Stimulated activated CD4-positive, alpha-beta T cell treated with anti-CD3 and anti-CD28 coated beads, Interleukin-12 subunit alpha, Interleukin-12 subunit beta, amount 100 ng/mL, for 4 hours (primary cell): Measurements from ENCODE around the gene DYSF.

Experiments
- DNase-seq: peaks from one replicate; pipeline ENCODE4 v3.0.0-alpha.2; 2020

DYSF gene

DNA sequence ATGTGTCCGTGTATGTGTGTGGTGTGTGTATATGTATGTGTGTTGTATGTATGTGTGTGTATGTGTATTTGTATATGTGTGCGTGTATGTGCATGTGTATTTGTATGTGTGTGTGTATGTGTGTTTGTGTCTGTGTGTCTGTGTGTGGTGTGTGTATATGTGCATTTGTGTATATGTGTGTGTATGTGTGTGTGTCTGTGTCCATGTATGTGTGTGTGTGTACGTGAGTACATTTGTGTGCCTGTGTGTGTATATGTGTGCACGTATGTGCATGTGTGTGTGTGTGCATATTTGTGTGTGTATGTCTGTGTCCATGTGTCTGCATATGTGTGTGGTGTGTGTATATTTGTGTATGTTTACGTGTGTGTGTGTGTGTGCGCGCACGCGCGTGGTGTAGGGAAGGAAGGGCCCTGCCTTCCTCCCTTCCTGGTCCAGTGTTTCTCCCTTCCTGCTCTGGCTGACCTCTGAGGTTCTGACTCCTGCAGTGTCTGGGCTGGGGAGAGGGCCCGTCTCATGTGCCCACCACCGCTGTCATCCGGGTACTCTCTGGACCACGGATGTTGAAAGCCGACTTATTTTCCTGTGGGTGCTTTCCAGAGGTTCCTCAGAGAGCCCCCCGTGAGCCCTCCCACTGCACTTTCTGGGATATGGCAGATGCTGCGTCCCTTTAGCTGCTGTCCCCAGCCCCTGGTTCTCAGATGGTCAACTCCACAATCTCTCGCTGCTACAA is 209.5 kb downstream of the DYSF start:
- no peak for DNase-seq

DNA sequence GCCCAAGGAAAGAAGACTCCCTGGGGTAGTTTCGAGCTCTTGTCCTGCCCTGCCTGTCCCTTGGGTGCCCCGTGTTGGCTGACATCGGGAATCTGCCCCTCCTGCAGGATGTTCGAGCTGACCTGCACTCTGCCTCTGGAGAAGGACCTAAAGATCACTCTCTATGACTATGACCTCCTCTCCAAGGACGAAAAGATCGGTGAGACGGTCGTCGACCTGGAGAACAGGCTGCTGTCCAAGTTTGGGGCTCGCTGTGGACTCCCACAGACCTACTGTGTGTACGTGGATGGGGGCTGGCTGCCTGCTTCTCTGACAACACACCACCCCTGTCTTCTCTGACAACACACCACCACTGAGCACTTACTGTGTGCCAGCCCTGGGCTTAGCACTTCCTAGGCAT is 210.8 kb downstream of the DYSF start:
- no peak for DNase-seq

DNA sequence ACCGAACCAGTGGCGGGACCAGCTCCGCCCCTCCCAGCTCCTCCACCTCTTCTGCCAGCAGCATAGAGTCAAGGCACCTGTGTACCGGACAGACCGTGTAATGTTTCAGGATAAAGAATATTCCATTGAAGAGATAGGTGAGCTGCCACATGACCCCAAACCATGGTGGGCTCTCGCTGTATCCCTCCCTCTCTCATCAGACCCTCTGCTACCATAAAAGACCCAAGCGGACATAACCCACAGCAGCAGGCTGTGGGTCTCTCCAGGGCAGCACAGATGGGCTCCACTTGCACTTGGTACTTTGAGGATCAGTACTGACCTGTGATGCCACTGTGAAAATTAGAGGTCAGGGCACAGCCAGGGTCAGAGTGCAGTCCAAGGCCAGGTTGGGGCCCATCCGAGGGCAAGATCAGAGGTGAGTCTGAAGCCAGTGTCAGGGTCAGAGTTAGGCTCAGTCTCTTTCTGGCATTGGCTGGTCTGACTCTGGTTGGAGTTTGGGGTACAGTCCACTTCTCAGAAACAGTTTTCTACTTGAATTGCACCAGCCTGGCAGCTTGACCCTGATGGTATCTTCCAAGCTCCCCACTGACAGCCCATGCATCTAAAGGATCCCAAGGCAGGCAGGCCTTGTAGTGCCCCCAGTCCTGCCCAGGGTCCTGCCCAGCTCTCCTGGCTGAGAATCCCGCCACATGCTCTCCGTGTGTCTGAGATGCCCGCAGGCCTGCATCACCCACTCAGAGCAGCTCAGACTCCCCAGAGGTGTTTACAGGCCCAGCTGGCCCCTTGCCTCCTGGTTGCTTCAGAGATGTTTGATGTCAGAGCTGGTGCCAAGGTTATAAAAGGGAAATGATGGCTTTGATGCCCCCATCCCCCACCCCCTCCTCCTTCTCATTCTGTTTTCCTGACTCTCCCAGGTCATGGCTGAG is 212.1 kb downstream of the DYSF start:
- DNase-seq: no peak

DNA sequence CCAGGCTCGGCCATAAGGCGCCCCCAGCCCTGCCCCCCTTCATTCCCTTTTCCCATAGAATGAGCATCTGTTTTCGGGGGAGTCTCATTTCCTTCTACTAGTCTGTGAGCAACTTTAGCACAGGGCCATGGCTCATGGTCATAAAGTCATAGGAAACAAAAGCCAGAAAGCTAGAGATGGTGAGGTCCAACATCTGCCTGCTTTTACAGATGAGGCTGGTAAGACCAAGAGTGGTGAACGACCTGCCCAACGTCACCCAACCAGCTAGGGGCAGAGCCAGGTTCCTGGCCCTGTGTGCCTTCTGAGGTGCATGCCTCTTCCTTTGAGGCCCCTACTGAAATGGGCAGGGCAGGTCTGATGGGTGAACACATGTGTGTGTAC is 212.7 kb downstream of the DYSF start:
- DNase-seq: no peak

DNA sequence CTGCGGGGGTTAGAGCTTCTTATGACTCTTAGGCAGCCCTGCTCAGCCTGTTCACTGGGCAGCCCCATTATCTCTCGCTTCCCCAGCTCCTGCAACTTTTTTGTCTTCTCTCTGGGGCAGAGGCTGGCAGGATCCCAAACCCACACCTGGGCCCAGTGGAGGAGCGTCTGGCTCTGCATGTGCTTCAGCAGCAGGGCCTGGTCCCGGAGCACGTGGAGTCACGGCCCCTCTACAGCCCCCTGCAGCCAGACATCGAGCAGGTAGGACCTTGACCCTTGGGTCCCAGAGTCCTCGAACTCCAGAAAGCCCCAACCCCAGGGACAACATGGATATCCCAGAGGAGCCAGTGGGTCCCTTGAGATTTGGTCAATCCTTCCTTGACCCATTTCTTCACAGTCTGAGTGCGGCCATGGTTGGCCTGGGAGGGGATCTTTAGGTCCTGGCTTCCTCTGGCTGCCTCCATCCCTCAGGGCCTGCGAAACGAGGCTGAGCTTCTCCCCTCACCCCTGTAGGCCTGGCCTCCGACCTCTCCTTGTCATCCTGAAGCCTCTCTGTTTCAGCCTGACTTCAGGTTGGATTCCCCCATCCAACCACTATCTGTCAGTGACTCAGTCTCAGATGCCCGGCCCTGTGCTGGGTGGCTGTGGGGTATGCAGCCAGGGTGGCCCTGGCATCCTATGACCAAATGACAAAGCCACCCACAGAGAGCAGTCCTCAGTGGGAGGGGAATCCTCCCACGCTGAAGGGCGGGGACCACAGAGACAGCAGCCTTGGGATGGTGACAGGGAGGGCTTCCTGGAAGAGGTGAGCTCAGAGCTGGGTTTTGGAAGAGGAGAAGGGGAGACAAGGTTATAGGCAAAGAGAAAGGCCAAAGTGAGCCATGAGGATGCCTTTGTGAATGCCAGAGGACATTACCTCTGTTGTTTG is 214.2 kb downstream of the DYSF start:
- no peak for DNase-seq

DNA sequence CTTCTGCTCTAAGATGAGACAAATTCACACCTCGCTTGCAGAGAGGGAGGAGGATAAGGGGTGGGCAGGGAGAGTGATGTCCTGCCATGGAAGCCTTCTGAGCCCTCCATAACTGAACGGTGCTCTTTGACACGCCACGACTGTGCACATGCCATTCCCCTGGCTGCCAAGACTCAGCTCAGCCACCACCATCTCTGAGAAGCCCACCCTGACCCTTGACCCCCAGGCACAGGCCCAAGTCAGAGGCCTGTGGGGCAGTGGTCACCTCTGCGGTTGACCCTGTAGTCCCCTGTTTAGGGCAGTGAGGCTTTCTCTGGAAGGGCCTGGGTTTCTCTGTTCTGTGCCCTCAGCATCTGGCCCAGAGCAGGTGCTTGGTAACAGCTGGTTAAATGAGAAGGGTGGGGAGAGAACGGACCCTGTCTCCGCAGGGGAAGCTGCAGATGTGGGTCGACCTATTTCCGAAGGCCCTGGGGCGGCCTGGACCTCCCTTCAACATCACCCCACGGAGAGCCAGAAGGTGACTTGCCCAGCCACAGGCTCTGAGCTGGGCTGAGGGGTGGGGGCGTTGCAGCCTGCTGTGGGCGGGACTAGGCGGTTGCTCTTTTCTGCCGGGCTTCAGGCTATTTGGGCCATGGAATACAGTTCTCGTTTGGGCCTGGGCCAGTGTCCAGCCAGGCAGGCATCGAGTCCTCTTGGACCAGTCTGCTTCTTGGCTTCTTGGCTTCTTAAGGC is 215.1 kb downstream of the DYSF start:
- no peak for DNase-seq

DNA sequence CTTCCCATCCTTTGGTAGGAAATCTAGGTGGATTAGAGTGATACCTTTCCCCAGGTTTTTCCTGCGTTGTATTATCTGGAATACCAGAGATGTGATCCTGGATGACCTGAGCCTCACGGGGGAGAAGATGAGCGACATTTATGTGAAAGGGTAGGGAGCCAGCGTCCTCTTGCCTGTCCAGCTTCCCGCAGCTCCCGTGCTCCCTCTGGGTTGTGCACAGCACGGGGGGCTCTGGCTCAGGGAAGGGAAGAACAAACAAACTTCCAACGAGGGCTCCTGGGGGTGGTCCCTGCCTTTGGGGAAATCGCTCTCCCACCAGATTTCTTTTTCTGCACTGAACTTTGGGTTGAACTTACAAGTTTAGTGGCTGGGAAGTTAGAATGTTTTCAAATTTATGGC is 215.7 kb downstream of the DYSF start:
- no peak for DNase-seq

DNA sequence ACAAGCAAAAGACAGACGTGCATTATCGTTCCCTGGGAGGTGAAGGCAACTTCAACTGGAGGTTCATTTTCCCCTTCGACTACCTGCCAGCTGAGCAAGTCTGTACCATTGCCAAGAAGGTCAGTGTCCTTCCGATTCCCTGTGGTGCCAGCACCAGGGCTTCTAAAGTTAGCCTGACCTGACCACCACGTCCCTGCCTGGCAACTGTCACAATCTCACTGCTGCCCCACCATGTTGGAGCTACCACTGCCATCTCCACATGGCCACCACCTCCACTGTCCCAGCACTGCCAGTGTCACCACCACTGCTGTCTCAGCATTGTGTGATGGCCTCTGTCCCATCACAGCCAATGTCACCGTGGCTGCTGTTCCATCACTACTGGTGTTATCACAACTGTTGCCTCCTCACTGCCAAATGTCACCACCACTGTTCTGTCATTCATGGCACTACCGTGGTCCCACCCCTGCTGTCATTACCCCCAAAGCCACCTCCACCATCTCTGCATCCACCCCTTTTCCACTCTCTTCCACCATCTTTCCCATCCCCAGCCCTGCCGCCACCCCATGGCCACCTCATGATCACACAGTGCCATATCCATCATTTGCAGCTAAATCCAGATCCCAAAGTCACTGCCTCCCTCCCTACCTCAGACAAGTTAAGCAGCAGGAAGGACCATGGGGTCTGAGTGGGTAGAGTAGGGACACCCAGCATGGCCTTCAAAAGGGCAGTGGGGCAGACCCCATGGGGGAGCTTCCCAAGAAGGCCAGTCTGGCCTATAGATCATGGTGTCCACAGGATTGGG is 216.5 kb downstream of the DYSF start:
- no peak for DNase-seq

DNA sequence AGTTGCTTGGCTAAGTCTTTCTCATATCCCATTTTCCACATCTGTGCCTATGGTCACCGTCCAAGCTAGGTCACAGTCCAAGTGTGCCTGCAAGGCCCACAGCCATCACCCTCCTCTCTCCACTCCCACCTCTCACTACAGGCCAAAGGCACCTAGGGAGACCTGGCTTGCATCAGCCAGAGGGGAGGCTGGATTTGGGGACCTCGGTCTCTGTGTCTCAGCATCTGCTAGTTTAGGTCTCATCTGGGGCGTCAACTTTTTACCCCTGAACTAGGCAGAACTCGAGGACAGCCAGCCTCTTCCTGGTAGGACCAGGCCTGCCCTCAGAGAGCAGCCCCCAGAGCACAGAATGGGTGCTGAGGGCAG is 217.1 kb downstream of the DYSF start:
- no peak for DNase-seq

DNA sequence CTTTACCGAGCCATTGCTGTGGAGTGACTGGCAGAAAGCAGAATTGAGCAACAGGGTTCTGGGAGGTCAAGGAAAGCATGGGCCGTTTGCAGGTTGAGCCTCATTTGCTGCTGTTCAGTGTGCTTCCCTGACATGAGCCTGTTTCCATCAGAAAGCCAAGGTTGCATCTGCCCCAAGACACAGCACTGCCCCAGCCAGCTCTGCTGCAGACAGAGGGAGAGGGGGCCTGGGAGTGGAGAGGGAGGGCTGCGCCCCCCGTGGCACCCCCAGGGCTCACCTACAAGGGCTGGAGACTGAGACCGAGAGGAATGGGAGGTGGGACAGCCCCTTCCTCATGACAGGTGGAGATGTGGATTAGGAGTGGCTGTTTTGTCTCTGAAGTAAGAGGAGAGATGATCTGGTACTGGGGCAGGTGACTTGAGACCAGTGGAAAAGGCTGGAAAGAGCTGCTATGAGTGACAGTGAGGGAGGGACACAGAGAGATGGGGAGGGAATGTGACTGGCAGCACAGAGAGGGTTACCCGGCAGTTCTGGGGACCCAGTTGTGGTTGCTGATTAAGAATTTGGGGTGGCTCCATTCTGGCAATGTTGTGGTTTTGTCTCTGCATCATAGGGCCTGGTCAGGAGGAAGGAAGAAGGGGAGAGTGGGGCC is 218.0 kb downstream of the DYSF start:
- no peak for DNase-seq

DNA sequence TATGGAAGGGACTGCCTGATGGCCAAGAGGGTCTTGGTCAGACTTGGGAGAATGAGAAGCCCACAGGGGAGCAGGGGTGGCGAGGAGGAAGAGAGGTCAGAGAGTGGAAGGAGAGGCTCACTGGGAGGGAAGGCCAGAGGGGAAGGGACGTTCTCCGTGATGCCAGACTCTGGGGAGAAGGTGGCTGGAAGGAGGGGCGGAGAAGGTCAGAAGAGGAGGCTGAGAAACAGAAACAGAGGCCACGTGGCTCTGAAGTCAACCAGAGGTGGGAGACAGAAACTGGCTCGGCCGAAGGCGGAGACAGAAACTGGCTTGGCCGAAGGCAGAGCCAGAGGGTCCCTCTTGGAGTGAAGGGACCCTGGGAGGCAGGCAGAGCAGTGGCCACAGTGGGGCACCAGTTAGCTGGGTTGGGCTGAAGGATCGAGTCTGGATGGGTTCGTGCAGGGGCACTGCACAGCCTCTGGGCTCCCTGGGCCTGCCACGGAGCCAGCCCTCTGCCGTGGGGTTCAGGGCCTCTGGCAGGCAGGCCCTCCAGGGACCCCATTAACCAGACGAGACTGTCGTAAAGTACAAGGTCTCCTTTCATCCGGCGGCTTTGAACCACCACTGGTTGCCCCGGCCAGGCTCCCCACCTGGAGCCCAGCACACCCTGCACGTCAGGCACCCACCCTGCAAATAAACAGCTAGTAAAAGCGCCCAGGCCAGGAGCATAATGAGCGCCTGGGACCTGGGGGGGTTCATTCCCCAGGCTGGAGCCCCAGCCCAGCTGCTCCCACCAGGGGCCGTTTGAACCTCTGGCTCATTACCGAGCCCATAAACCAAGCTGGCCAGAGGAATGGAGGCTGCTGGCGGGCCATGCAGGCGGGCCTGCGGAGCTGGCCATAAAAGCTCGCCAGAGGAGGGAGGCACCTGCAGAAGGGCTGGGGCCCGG is 218.8 kb downstream of the DYSF start:
- DNase-seq: no peak

DNA sequence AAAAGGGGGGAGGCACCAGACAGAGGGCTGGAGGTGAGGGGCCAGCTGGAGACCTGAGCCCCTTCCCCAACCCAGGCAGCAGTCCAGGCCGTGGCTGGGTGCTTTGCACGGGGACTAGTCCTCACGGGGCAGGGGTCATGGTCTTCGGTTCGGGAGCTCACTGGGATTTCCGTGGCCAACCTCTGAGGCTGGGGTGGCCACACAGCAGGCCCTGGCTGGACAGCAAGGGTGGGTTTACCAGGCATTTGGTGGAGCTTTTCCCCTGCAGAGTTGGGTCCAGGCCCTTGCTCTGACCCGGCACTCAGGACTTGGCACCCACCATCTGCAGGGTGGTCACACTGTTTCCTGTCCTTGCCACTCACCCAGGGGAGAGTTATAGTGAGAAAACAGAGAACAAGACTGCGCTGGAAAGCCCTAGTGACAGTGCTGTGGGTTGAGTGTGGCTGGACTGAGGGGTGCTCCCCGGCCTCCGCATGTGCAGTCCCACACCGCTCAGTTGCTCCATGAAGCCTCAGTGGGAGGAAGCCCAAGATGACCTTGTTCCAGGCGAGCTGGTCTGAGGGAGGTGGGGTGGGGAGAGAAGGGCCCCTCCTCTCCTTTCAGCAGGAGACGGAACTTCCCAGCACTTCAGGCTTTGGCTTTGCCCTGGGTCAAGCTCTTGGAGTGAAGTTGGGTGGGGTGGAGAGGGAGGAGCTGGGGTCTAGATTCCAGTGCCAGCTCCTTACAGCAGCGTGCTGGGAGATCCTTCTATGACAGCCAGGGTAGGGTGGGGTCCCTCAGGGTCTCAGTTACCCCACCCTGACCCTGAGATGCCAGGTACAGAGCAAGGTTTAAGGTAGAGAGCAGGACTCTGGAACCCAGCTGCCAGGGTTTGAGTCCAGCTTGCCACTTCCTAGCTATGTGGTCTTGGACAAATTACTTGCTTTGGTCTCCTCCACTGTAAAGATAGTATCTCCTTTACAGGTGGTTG is 219.8 kb downstream of the DYSF start:
- DNase-seq: no peak

DNA sequence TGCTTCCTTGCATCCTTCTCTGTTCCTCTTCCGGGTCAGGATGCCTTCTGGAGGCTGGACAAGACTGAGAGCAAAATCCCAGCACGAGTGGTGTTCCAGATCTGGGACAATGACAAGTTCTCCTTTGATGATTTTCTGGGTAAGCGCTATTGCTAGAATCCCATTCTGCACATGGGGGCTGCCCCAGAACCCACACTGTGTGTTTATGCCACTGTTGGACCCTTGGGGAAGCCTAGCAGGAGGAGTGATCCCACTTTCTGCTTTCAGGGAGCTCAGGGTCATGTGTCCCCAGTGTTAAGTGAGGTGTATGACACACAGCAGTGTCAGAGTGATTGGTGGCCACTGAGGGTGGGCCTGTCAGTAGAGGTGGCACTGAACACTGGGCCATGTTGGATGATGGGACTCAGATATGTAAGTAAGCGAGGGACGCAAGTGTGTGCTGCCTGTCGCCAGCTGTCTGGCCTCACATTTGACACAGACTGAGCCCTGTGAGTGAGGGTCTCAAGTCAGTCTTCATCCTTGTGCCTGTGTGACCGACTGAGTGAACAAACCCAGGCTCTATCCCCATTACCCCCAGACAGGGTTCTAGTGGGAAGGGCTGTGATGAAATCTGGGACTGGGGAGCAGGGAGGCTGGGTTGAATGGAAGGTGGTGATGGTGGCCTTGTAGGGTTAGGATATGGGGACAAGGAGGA is 220.9 kb downstream of the DYSF start:
- no peak for DNase-seq

DNA sequence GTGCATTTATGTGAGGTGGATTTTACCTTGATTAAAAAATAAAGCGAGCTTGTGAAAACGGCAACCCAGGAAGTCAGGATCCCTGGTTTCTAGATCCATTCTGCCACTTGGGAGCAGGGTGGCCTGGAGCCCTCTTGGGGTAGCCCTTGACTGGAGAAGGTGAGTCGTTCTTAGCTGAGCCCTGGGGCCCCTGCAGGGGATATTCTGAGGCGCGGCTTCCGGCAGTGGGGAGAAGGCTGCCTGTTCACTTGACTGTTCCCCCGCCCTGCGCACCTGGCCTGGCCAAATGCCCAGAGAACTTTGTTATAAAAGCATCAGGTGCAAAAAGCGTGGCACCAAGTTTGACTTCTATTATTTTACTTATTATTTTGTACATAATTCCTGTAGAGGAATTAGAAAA is 221.9 kb downstream of the DYSF start:
- DNase-seq: no peak

DNA sequence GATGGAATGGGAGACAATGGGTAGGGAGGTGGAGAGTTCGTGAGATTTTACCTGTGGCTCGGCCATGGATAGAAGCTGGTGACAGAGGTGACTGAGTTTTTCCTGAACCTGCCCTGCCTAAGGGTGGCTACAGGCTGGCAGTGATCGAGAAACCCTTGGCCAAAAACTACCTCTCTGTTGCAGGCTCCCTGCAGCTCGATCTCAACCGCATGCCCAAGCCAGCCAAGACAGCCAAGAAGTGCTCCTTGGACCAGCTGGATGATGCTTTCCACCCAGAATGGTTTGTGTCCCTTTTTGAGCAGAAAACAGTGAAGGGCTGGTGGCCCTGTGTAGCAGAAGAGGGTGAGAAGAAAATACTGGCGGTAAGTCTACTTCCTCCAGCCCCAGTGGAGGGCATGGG is 225.5 kb downstream of the DYSF start:
- DNase-seq: no peak

DNA sequence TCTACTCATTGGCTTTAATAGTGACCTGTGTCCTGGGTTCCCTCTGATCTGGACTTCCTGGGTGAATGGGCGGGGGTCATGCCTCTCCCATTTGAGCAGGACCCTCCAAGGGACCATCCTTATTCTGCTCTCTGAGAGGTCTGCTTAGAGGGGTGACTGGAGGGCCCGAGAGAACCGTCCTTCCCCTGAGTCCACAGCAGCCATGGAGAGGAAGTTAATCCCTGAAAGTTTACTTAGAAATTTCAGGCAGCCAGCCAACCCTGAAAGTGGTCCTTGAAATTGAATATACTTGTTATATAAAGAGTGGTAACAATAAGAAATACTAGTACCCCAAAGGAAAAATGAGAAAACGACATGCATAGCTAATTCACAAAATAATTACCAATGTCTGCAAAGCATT is 226.1 kb downstream of the DYSF start:
- no peak for DNase-seq

DNA sequence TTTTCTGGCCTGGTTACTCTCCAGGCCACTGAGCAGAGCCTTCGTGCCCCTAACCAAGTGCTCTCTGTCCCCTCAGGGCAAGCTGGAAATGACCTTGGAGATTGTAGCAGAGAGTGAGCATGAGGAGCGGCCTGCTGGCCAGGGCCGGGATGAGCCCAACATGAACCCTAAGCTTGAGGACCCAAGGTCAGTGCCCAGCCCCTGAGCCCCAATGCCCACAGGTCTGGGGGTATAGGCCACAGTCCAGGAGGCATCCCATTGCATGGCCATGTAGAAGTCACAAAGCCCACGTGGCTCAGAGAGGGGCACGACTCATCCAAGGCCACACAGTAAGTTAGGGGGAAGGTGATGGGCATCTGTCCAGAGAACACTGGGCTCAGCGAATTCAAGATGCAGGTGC is 227.6 kb downstream of the DYSF start:
- DNase-seq: no peak

DNA sequence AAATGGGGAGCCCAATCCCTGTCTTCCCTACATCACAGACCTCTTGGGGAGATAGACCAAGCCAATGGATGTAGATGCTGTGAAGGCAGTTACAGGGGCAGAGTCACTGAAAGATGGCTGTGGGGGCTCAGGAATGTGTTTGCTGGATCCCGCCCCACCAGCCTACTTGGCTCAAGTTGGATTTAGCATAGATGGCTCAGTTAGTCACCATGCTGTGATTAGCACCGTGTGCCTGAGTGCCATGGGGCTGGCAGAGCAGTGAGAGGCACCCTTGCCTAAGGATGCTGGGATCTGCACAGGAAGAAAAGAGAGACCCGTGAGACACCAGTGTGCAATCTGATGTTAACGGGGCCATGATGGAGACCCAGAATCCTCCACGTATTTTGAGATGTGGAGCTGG is 228.3 kb downstream of the DYSF start:
- DNase-seq: no peak
